GM18907 (cell line): ENCODE results near the gene HIPK2.
A peak's percentile ranks its signal among the peaks of the same experiment; 100 is the strongest.

Experiments used
- ATAC-seq: cut with Tn5 transposase; IDR thresholded peaks from one replicate; pipeline ENCODE4 v1.9.1; 2021; ENCODE audit warnings: mild to moderate bottlenecking, moderate library complexity; ENCODE audit not compliant: unreplicated experiment

Gene HIPK2

DNA sequence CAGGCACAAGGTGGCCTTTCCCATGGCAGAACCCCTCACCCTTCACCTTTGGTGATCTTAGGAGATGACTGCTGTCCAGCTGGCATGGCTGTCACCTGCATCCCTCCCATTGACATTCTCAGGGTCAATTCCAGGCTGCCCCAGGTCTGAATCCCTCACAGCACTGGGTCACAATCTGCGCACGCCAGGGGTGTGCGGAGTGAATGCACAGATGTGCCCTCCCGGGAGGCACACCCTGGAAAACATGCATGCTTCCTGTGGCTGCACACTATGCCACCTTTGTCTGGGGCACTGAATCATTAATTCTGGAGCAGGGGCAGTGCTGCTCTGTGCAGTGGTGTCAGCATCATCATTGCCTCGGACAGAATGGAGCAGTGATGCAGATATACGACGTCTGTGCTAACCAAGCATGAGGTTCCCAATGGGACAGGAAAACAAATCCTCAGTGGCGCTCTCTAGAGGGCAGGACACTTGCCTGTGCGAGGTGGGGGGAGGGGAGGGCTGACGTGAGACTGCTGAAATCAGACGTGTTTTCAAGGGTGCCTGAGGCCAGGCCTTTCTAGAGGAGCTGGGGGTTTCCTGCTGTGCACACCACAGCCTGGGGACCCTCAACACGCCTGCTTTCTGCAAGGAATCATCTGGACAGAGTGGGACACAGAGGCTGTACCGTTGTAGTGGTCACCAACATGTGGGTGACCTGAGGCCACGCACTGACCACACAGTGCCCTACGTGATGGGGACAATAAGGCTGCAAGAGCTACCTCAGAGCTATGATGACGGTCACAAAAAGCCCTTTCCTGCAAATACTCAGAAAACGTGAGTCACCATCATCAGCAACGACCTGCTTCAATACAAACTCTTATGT is 77.9 kb downstream of the HIPK2 start:
- no peak for ATAC-seq

DNA sequence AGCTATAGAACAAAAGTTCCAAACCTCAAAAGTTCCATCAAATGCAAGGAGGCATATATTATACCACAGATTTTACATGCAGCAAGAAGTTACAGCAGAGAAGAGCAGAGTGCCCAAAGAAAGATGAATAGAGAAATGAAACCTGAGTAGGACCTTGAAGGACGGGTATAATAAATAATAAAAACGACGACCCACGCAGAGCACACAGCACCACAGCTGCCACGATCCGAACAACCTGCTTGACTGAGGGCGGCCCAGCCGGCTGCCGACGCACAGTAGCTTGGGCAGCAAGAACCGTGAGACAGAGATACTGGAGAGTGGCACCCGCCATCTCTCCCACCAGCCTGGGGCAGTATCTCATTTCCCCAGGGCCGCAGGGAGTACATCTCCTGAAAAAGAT is 79.0 kb downstream of the HIPK2 start:
- no peak for ATAC-seq

DNA sequence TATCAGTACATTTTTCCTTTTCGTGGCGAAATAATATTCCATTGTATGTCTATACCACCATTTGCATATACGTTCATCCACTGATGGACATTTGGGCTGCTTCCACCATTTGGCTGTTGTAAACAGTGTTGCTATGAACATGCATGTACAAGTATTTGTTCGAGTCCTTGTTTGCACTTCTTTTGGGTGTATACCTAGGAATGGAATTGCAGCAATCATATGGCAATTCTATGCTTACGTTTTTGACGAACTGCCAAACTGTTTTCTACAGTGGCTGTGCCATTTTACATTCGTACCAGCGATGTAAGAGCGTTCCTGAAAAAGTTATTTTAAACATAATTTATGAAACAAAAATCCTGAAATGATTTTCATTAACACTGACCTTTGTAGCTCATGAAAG is 79.5 kb downstream of the HIPK2 start:
- no peak for ATAC-seq

DNA sequence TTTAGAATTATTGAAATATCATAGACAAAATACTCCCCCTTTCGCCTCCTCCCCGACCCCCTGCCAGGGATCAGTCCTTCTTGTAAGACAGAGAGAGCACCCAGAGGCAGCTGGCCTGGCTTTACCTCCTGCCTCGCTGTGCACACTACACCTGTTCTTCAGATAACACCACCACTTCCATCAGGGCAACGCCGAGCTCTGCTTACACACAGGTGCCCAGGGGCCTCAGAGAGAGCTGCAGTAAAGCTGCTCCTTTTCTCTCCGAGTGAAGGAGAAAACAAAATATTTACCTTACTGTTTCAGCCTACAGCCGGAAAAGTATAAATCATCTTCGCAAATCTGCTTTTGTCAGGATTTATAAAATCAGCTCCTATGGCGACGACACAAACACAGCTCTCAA is 80.7 kb downstream of the HIPK2 start:
- no peak for ATAC-seq

DNA sequence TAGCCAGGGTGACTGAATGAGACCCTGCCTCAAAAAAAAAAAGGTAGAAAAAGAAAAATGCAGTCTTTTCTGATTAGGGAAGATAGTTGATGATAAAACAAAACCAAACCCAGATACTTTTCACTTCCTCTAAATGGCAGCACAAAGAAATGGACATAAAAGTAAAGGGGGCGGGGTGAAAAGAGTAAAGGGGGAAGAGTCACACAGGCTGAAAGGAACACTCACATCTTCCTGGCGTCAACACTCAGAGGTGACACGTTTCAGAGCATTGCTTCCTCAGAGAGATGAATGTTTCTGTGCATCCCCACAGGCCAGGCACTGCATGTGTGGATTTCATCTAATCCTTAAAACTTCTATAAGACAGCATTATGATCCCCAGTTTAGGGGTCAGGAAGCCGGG is 81.2 kb downstream of the HIPK2 start:
- ATAC-seq: peak; percentile 31

DNA sequence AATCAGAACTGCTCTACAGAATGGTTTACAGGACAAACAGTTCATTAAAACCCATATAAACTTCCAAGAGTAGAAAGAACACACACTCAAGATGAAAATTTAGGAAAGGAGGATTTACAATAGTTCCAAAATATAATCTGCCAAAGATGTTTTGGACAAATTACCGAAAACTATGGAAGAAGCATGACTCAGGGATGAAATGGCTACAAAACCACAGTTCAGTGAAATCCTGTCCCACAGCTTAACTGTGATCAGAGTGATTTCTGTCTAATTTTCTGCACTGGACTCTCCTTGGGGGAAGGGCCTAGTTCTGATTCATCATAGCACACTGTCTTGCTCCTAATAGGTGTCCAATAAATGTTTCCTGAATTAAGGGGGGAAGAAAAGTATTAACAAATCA is 82.2 kb downstream of the HIPK2 start:
- ATAC-seq: no peak

DNA sequence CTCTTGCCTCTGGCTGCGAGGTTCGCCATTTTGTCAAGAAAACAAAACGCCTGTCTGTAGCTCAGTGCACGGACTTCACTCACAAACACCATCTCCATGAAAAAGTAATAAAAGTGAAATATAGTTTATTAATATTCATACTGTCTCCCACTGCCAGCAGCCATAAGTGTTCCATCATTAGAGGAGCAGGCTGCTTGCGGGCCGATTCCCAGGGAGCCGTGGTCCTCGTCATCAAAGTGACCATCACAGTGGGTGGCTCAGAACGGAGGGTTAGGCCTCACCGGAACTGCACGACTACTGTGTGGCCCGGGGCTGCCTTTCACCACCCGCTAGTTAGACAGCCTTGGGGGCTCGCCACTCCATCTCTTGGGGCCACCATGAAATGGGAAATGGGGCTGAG is 82.7 kb downstream of the HIPK2 start:
- no peak for ATAC-seq

DNA sequence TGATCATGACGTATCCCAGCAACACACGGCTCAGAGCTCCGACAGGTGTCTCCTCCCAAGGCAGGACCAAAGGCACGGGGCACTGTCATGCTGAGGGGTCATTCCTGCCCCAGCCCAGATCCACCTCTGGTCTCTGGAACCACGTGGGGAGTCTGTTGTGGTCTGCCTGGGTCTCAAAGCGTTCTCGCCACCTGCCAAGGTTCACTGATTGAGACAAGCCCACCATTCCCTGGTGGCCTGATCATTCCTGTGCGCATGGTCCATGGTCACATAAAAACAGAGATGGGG is 83.5 kb downstream of the HIPK2 start:
- no peak for ATAC-seq

DNA sequence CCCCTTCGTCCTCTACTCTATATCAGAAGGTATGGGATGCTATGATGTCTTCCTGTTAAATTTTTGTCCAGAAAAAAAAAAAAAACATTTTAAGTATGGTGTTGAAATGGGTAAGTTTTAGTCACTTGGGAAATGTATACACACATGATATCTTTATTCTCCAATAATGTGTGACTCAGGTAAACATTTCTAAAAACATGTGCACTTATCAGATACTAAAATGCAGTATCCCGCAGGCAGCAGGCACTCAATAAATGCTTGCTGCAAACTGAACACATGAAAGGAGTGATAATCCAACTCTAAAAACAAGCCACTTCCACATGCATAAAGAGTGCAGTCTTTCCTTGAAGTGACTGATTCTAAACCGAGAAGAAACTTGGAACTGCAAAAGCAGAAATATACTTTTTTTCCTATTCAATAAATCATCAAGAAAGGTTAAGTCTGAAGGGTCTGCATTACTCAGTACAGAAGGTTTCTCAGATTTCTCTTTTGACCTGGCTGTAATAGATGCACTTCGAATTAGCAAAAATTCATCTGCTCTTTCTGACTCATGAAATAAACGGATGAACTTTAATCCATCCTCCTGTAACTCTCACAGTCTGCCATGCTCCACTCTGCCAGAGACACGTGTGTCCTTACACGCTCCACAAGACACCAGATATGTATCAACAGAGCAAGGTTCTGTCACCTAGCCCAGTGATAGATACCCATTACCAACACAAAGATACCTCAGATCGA is 84.0 kb downstream of the HIPK2 start:
- no peak for ATAC-seq

DNA sequence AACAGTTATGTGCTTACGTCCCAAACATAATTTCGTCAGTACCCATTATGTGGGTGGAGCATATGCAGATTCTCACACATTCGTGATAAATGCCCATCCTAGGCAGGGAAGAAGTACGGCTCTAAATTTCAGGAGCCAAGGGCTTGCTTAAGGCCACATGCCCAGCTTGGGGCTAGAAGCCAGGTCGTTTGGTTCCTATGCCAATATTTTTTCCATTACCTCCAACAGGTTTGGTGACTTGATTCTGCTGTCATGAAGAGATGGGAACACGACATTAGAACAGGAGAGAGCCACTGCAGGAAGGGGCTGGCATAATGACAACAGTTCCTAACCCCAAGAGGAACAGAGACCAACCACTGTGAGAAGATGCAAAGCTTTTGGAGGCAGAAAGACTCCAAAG is 85.1 kb downstream of the HIPK2 start:
- no peak for ATAC-seq

DNA sequence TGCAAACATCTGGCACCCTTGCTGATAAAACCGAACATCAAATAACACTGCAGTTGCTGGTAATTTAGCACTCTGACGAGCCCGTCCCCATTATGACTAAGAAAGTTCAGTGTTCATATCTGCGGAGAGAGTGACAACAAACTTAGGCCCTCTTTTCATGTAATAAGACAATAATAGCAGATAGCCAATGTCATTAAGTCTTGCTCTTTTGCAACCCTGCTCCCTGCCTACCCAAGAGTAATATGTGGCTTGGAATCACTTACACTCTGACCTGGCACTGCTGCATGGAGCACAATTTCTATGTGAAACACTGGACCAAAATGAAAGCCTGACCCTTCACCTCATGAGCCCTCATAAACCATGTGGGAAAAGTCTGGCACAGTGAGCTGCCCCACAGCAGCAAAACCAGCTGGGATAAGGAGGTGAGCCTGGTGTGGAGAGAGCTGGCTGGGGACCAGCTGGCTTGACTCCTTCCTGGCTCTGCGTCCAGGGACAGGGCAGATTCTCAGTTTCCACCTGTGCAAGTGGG is 86.5 kb downstream of the HIPK2 start:
- no peak for ATAC-seq

DNA sequence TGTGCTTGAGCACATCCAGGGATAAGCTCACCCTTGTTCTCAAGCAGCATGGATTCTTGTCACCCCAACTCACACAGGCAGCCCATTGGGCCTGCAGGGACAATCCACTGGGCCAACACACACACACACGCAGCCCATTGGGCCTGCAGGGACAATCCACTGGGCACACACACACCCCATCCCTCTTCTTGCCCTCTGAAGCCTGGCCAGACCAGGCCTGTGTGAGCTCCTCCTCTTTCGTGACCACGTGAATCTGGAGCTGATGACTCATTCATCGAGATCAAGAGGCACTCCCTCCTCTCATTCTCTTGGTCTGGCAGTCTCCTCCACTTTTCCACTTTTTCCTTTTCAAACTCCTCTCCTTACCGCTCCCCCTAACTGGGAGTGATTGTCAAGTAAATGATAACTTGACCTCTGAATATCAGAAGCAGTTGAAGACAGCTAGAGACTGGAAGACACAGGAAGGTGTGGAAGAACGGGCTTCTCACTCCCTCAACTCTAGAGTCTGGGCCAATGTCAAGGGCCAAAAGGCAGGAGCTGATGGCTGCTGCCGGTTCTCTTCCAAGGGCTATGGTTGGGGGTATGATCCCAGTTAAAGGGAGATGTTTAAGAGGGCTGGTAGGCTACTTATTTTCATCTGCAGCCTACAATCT is 89.7 kb downstream of the HIPK2 start:
- no peak for ATAC-seq

DNA sequence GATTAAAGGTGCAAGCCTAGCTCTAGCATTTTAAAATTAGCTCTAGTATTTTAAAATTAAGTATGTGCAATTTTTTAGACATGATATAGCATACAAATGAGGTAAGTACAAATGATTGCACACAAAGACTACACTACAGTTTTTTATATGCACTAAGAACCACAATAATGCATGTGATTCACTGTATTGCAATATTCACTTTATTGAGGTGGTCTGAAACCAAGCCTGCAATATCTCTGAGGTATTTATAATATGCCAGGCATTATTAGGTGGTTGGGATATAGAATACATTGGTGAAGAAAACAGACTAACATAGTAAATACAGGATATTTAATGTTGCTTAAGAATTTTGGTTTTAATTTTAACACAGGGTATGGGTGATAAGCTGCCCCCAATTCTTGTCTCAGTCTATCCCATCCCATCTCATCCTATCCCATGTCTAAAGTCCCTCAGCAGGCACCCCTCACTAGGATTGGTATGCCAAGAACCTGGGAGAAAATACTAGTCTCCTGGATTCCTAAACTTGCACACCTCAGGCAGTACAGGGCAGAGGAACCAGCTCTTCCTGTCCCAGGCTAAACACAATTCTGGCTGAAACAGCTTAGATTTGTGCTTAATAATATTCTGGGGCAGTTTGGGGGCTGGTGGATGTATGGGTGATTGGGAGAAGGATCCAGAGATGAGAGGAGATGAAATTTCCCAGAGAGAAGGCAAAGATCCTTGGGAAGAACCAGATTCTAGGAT is 90.4 kb downstream of the HIPK2 start:
- no peak for ATAC-seq

DNA sequence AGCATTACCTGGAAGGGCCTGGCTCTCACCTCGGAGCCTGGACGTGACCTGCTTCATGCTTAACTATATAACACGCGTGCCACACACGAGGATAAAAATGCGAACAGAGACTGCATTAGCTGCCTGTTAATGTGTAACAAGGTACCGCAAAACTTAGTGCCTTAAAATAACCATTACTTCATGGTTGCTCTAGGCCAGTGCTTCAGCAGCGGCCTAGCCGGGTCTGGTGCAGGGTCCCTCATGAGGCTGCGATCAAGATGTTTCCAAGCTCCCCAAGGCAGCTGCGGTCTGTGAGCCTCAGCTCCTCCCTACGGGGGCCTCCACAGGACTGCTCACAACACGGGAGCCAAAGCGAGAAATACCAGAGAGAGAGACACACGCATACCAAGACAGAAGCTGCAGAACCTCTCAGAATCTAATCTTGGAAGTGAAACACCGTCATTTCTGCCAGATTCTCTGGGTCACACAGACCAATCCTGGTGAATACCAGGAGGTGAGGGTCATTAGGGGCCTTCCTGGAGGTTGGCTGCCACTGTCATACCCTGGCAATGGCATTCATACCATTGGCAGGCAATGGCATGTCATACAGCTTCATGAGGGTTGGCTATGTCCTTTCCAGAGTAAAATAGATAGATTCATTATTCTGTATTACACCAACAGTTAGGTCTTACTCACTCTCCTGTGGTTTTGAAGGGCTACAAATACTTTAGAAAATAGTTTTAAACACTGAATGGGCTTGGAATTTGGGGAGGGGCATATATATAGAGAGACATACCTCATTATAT is 94.5 kb downstream of the HIPK2 start:
- peak; percentile 63 for ATAC-seq

DNA sequence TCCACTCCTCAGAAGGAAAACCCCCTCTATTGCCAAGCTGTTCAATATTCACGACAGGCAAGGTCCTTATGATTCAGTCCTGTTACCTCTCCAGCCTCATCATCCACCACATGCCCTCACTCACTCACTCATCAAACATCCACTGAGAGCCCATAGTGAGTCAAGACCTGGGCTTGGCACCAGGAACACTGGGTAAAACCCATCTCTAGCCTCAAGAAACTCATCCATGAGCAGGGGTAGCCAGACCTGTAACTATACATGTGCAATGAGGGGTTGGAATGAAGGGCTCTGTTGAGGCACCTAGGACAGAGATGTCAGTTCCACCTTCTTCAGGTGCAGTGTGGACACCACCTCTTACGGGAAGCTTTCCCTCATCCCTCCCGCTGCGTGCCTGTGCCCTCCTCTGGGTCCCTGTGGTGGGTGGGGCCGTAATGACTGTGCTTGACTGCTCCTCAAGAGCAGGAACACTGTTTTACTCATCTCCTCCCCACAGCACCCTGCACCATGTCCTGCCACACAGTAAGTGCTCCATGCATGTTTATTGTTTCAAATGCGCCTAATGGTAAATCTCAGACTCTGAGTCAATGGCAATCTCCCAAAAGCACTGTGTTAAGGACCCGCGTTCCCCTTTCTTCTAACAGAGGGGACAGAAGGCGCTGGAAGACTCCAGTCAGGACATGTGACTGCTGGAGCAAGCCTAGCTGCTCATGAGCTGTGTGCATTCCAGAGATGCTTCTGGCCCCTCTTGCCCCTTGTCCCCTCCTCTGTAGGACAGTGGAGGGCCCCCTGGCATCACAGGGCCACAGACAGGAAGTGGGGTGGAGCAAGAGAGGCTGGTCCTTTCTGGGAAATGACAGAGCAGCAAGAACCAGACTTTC is 95.4 kb downstream of the HIPK2 start:
- peak; percentile 46 for ATAC-seq

DNA sequence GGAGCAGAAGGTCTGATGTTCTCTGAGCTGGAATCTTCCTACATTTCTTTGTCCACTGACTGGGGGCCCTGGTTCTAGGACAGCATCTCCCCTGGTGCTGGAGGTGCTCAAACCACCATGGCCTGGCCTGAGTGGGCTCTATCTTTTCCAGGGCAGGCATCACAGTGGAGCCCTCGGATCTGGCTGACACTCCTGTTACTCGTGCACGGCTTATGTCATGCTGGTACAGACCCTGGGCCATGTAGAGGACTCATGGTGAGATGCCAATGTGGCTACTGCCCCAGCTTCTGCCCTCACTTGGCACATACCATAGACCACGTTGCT is 96.0 kb downstream of the HIPK2 start:
- no peak for ATAC-seq

DNA sequence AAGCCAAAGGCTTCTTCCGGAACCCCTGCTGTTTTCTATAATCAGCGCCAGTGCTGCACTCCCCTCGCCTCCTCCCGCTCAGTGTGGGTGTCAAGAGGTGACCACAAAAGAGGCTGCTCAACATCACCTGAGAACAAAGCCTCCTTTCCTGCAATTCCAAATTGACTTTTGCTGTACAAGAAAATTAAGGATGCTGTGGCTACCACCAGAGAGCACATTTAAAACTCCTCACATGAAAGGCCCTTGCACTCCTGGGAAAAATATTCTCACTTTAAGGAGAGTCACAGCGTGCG is 96.4 kb downstream of the HIPK2 start:
- no peak for ATAC-seq

DNA sequence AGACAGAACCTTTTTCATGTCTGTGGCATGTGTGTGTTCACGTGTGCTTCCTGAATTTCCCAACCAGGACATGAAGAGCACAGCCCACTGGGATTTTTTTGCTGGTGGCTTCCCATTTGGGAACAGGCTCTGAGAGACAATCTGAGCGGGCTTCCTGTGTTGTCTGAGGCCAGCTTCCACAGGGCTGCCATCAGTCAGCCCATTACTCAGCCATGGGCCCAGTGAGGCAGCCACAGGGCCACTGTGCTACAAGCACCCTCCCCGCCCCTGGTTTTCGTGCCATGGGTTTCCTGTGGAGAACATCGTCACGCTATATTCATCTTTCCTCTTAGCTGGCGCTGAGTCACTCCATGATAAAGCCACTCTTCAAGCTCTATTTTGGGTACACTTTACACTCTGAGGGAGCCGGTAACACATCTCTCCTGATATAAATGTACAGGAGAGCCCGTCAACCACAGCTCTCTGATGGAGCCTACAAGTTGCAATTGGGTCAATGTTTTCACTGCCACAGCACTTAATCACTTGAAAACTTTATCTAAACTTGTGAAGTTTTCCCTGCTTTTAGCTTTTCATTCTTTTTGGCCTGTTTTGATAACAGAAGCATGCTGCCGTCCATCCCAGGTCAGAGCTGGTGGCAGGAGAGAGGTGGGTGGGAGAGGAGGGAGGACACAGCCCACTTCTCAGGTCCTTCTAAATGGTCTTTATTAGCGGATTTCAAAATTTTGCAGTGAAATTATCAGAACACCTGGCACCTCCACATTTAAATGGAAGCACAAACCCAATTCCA is 96.9 kb downstream of the HIPK2 start:
- peak; percentile 46 for ATAC-seq
